Thoracic aorta (tissue), 2 donors: Measurements from ENCODE around the gene GRN. TPM values are rescaled to one million over a fixed set of nuclear protein-coding genes. Genes with fewer than 3 reads are reported as not detected.

Experiments
- ATAC-seq: fragments of 150-250 bp; one replicate; pipeline ENCODE4 v1.8.0; 2017; ENCODE audit warnings: low read depth; ENCODE audit not compliant: insufficient number of reproducible peaks, low FRiP score
- DNase-seq: peaks from one replicate; pipeline ENCODE4 v3.0.0-alpha.2; 2020; ENCODE audit warnings: low spot score
- H3K27ac ChIP-seq, 2 donors: fragments of 200-600 bp; sonication (generic); 1 replicate in 1 of 2; 2 replicates in 1 of 2; pipeline ENCODE4 v1.5.1; 2016; ENCODE audit warnings: mild to moderate bottlenecking in 2 of 2, moderate library complexity in 2 of 2
- H3K27me3 ChIP-seq: fragments of 200-600 bp; sonication (generic); replicated peaks from 2 replicates; pipeline ENCODE4 v1.6.0; 2016; ENCODE audit warnings: mild to moderate bottlenecking; ENCODE audit not compliant: insufficient read depth
- H3K36me3 ChIP-seq: fragments of 200-600 bp; sonication (generic); one replicate; pipeline ENCODE4 v1.5.1; 2016
- H3K4me1 ChIP-seq, 2 donors: fragments of 200-600 bp; sonication (generic); 1 replicate in 1 of 2; 2 replicates in 1 of 2; pipeline versions ENCODE4 v1.5.1 to v1.6.0; 2016; ENCODE audit warnings: low read depth in 2 of 2, mild to moderate bottlenecking in 1 of 2; ENCODE audit not compliant: control insufficient read depth in 1 of 2
- H3K4me3 ChIP-seq: fragments of 200-600 bp; sonication (generic); 2 replicates; pipeline ENCODE4 v1.5.1; 2016; ENCODE audit warnings: mild to moderate bottlenecking
- H3K9me3 ChIP-seq: fragments of 200-600 bp; sonication (generic); 2 replicates; pipeline ENCODE4 v1.5.1; 2016
- total RNA-seq, 2 donors: library from RNA; depleted of rRNA; stranded (reverse); fragments of >200 nt; gene quantifications; one replicate each; pipeline versions ENCODE4 v1.1.0 to v1.2.3, GENCODE V29; 2016
- TF ChIP-seq, protein P1 (sequence below): fragments of 200-600 bp; sonication (generic); IDR thresholded peaks from one replicate; pipeline ENCODE4 v1.5.1; 2019; ENCODE audit warnings: antibody characterized with exemption

Gene GRN
- total RNA-seq, 2 donors from 2014 or later, result 203 to 292 TPM

DNA sequence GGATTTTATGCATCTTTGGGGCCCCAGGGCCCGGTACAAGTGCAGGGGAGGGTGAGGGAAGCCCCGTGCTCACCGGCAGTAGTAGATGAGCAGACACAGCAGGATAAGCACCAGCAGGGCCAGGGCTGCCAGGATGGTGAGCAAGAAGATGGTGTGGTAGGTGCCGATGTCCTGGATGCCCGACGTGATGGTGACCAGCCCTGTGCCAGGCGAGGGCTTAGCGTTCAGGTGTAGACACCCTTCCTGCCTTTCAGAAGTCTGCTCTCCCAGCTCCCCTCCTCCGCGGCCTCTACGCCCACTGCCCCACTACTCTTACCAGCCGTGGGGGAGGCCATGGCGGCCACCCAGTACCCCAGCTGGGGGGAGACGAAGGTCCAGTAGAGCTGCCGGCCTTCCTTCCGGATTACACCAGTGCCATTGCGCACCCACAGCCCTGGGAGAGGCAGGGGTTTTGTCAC lies 10.6 kb downstream of the GRN start:
- DNase-seq (no peak), ATAC-seq (no peak)
- H3K4me3 ChIP-seq, result no peak overlapping the region
- no peaks in the 10 kb centered on the region for H3K27me3 ChIP-seq
- no peak overlapping the region for H3K27ac ChIP-seq
- no peaks in the 10 kb centered on the region for H3K4me1 ChIP-seq
- TF ChIP-seq, protein P1, sequence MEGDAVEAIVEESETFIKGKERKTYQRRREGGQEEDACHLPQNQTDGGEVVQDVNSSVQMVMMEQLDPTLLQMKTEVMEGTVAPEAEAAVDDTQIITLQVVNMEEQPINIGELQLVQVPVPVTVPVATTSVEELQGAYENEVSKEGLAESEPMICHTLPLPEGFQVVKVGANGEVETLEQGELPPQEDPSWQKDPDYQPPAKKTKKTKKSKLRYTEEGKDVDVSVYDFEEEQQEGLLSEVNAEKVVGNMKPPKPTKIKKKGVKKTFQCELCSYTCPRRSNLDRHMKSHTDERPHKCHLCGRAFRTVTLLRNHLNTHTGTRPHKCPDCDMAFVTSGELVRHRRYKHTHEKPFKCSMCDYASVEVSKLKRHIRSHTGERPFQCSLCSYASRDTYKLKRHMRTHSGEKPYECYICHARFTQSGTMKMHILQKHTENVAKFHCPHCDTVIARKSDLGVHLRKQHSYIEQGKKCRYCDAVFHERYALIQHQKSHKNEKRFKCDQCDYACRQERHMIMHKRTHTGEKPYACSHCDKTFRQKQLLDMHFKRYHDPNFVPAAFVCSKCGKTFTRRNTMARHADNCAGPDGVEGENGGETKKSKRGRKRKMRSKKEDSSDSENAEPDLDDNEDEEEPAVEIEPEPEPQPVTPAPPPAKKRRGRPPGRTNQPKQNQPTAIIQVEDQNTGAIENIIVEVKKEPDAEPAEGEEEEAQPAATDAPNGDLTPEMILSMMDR, result no peak
- no peaks in the 10 kb centered on the region for H3K9me3 ChIP-seq
- peaks cover 19% of the 10 kb centered on the region for H3K36me3 ChIP-seq

DNA sequence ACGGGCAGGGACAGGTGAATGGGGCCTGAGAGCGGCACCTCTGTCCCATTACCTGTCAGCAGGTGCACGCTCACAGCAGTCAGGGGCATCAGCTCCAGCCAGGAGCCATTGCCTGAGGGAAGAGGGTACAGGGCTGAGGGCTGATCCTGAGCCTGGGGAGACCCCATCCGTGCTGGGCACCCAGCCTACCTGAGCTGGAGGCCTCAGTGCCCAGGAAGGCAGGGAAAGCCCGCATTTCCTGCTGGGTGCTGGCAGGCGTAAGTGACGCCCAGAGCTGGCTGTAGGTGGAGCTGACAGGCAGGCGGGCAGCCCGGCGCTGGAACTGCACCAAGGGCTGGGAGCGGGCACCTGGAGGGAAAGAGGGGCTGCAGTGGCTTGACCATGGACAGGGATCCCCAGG lies 11.1 kb downstream of the GRN start:
- TF ChIP-seq, protein P1, result no peak
- DNase-seq, result no peak
- Histone ChIP-seq H3K4me1 (no peaks in the 10 kb centered on the region), H3K27ac (no peak overlapping the region), H3K36me3 (peaks cover 14% of the 10 kb centered on the region), H3K27me3 (no peaks in the 10 kb centered on the region), H3K4me3 (no peak overlapping the region), H3K9me3 (no peaks in the 10 kb centered on the region)
- ATAC-seq, result no peak

DNA sequence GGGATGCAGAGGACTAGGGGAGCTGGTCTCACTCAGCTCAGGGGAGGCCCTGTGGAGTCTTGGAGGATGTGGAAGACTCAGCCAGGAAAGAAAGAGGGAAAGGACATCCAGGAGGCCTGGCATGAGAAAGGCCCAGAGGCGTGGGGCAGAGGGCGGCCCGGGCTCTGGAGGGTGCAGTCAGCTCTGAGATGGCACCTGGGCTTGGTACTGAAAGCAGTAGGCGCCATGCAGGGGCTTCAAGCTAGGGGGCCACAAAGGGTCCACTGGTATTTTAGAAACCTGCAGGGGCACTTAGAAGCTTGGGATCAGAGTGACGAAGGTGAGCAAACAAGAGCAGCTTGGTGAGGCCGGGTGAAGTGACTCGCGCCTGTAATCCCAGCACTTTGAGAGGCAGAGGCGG lies 13.0 kb downstream of the GRN start:
- DNase-seq, result no peak
- H3K36me3 ChIP-seq, result no peaks in the 10 kb centered on the region
- peaks cover 3% of the 10 kb centered on the region in 2 donors for H3K4me1 ChIP-seq
- ATAC-seq, result no peak
- no peaks in the 10 kb centered on the region for H3K9me3 ChIP-seq
- H3K27me3 ChIP-seq, result no peaks in the 10 kb centered on the region
- TF ChIP-seq, protein P1, result no peak
- H3K4me3 ChIP-seq, result no peak overlapping the region
- H3K27ac ChIP-seq, result no peak overlapping the region

DNA sequence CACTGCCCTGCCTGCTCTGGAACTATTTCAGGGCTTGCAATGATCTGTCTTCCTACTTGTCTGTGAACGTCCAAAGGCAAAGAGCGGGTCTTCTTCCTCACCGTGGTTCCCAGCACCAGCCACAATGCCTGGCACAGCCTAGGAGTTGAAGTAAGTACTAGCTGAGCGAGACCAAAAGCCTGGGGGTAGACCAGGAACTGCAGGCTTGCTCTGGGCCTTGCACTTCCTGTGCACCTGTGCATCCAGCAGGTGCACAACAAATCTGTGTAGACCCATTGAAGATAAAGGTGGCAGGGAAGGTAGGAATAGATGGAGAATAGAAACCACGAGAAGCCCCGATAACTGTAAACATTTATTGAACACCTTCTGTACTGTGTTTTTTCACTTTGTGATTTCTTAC lies 13.9 kb downstream of the GRN start:
- TF ChIP-seq, protein P1, result no peak

DNA sequence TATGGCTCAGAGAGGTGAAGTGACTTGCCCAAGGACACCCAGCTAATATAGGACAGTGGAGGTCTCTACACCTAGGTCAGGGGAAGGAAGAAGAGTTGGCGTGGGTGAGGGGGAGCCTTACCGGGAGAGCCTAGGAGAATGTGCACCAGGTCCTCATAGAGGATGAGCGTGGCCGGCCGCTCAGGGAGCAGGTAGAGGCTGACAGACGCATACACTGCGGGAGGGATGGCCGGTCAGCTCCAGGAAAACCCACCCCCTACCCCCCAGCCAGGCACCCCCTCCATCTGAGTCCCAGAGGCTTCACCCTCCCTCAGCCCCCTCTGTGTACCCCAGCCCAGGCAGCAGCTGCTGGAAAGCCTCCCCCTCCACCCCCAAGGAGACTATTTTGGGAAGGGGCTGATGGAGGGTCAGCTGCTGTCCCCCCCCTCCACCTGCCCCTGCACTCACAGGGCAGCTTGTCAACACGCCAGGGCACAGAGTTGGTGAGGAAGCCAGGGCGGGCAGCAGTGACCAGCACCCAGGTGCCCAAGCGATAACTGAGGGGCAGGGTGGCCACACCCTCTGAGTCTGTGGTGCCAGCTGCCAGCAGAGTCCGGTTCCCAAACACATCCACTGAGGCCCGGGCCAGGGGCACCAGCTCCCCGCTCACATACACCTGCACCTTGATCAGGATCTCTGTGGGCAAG lies 14.5 kb downstream of the GRN start:
- DNase-seq, result no peak
- no peak overlapping the region for H3K27ac ChIP-seq

More for the DNA sequence above, 13.9 kb downstream of the GRN start:
- no peak overlapping the region for H3K4me3 ChIP-seq
- no peak for DNase-seq
- H3K4me1 ChIP-seq, result peaks cover 7 to 8% of the 10 kb centered on the region in 2 donors
- no peaks in the 10 kb centered on the region for H3K36me3 ChIP-seq
- no peaks in the 10 kb centered on the region for H3K9me3 ChIP-seq
- no peaks in the 10 kb centered on the region for H3K27me3 ChIP-seq
- no peak overlapping the region for H3K27ac ChIP-seq
- no peak for ATAC-seq

More for the DNA sequence above, 14.5 kb downstream of the GRN start:
- no peak overlapping the region for H3K4me3 ChIP-seq
- ATAC-seq, result no peak
- H3K9me3 ChIP-seq, result no peaks in the 10 kb centered on the region
- TF ChIP-seq, protein P1, result no peak
- peaks cover 7 to 10% of the 10 kb centered on the region in 2 donors for H3K4me1 ChIP-seq
- no peaks in the 10 kb centered on the region for H3K36me3 ChIP-seq
- H3K27me3 ChIP-seq, result peaks cover under 1% of the 10 kb centered on the region
